GM21723 (cell line): ENCODE results near the gene HS3ST3B1.
A peak's percentile ranks its signal among the peaks of the same experiment; 100 is the strongest.

Source experiments
- ATAC-seq: cut with Tn5 transposase; IDR thresholded peaks from one replicate; pipeline ENCODE4 v1.9.1; 2021; ENCODE audit warnings: mild to moderate bottlenecking, moderate library complexity; ENCODE audit not compliant: unreplicated experiment

HS3ST3B1 gene

GRCh38 chr17:14300575-14301278 lies at the start of gene HS3ST3B1:
Gene HS3ST3B1, plus strand, starts transcription at chr17:14301081. Its CDS starts 438 bp downstream, at chr17:14301519.
- peak; percentile 91 for ATAC-seq

- ATAC-seq, result no peak
These were observed 39.5 kb upstream of the HS3ST3B1 start for GRCh38 chr17:14261406-14261805.

- ATAC-seq, result no peak
These were observed 32.6 kb upstream of the HS3ST3B1 start for GRCh38 chr17:14268264-14268663.

GRCh38 chr17:14269473-14269872 lies 31.4 kb upstream of the HS3ST3B1 start:
- ATAC-seq, result no peak

- ATAC-seq, result no peak
These were observed 30.4 kb upstream of the HS3ST3B1 start for GRCh38 chr17:14270508-14270907.

- ATAC-seq, result no peak
These were observed 24.2 kb upstream of the HS3ST3B1 start for GRCh38 chr17:14276535-14277250.

- ATAC-seq, result no peak
These were observed 19.4 kb upstream of the HS3ST3B1 start for GRCh38 chr17:14281530-14281929.

GRCh38 chr17:14282726-14283125 lies 18.2 kb upstream of the HS3ST3B1 start:
- no peak for ATAC-seq

- ATAC-seq, result no peak
These were observed 11.7 kb upstream of the HS3ST3B1 start for GRCh38 chr17:14289162-14289561.

- ATAC-seq, result no peak
These were observed 6.0 kb upstream of the HS3ST3B1 start for GRCh38 chr17:14294876-14295275.

- no peak for ATAC-seq
These were observed 5.2 kb upstream of the HS3ST3B1 start for GRCh38 chr17:14295676-14296075.

- no peak for ATAC-seq
These were observed 4.5 kb upstream of the HS3ST3B1 start for GRCh38 chr17:14296166-14296910.

- ATAC-seq, result no peak
These were observed 3.6 kb upstream of the HS3ST3B1 start for GRCh38 chr17:14297161-14297851.

- ATAC-seq, result no peak
These were observed 2.5 kb upstream of the HS3ST3B1 start for GRCh38 chr17:14298221-14298946.

GRCh38 chr17:14298947-14299279 lies 2.0 kb upstream of the HS3ST3B1 start:
- ATAC-seq, result no peak

GRCh38 chr17:14299280-14300141 lies 1.4 kb upstream of the HS3ST3B1 start:
- no peak for ATAC-seq

GRCh38 chr17:14301279-14302090 lies 604 bp downstream of the HS3ST3B1 start:
- ATAC-seq, result peak; percentile 6

GRCh38 chr17:14302091-14302430 lies 1.2 kb downstream of the HS3ST3B1 start:
- no peak for ATAC-seq
